Right lobe of liver (tissue), 4 donors: ENCODE data around the gene CHD8.

Experiments
- POLR2A ChIP-seq: fragments of 450-650 bp; IDR thresholded peaks from one replicate; pipeline ENCODE4 v1.6.1; 2017; ENCODE audit warnings: antibody characterized with exemption, mild to moderate bottlenecking
- TF ChIP-seq, protein P1 (sequence below), 4 donors: fragments of 200-600 bp in 3 of 4; fragments of 450-650 bp in 1 of 4; IDR thresholded peaks; one replicate each; pipeline versions ENCODE4 v1.5.1 to v1.8.0; 2016 to 2022; ENCODE audit warnings: antibody characterized with exemption in 4 of 4, mild to moderate bottlenecking in 2 of 4
- donor health status: DM: no; HTN: no; CAD: no.
- donor health status: DM: no; HTN: no; CAD: no.
- donor health status: DM: no; HTN: yes; CAD: no.

DNA sequence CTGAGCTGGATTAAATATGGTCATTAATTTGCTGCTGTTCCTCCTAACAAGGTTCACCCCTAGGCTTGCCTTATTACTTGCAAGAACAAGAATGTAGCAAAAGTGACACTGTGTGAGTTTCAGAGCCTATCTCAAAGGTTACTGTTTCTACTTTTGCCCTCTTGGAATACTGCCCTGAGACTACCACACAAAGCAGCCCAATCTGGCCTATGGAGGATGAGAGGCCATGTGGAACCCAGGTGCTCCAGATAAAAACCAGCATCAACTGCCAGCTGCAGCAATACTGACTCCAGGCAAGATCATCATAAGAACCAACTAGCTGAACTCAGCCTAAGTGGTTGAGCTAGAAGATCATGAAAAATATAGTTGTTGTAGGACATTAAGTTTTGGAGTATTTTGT, 49.7 kb downstream of the CHD8 start:
- TF ChIP-seq, protein P1, sequence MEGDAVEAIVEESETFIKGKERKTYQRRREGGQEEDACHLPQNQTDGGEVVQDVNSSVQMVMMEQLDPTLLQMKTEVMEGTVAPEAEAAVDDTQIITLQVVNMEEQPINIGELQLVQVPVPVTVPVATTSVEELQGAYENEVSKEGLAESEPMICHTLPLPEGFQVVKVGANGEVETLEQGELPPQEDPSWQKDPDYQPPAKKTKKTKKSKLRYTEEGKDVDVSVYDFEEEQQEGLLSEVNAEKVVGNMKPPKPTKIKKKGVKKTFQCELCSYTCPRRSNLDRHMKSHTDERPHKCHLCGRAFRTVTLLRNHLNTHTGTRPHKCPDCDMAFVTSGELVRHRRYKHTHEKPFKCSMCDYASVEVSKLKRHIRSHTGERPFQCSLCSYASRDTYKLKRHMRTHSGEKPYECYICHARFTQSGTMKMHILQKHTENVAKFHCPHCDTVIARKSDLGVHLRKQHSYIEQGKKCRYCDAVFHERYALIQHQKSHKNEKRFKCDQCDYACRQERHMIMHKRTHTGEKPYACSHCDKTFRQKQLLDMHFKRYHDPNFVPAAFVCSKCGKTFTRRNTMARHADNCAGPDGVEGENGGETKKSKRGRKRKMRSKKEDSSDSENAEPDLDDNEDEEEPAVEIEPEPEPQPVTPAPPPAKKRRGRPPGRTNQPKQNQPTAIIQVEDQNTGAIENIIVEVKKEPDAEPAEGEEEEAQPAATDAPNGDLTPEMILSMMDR (IDR thresholded peaks at IDR 0.05), result no peak
- TF ChIP-seq POLR2A, result no peak
